ENCODE results near the gene EPS8L3. TPM values are rescaled to one million over a fixed set of nuclear protein-coding genes. Genes with fewer than 3 reads are reported as not detected.
"Not testable (repeated sequence)": the region's sequence is repeated elsewhere in the genome, so short reads cannot be mapped to it uniquely, and the experiment has no call there.

Gene EPS8L3
- total RNA-seq, 4 donors from 2014 or later: 0.19 TPM; not detected in 3

GRCh38 chr1:109802901-109803561, 39.3 kb upstream of the EPS8L3 start:
- Histone ChIP-seq H3K27me3 (no peaks in the 10 kb centered on the region), H3K27ac (peak overlapping the region in 3 of 4 donors; percentile 38 to 66 (median 42)), H3K36me3 (no peaks in the 10 kb centered on the region), H3K4me1 (peaks cover 4 to 31% (median 7%) of the 10 kb centered on the region in 3 donors), H3K4me3 (no peak overlapping the region), H3K9me3 (no peaks in the 10 kb centered on the region)
- 66 to 80% methylated on average over 1 to 5 of the region's 5 CpGs for WGBS, 2 donors
- DNase-seq: no peak
- intact Hi-C loops (cut with DNase I): no loop called here
- TF ChIP-seq CTCF (IDR thresholded peaks at IDR 0.05) (no peak), POLR2A (IDR thresholded peaks at IDR 0.05) (no peak)

GRCh38 chr1:109802136-109802900, 38.6 kb upstream of the EPS8L3 start:
- no peaks in the 10 kb centered on the region for H3K9me3 ChIP-seq
- no peak overlapping the region for H3K4me3 ChIP-seq
- H3K27me3 ChIP-seq: no peaks in the 10 kb centered on the region
- H3K4me1 ChIP-seq: peaks cover 4 to 38% (median 8%) of the 10 kb centered on the region in 3 donors
- intact Hi-C loops (cut with DNase I): no loop called here
- TF ChIP-seq POLR2A (IDR thresholded peaks at IDR 0.05) (no peak), CTCF (IDR thresholded peaks at IDR 0.05) (no peak)
- no peaks in the 10 kb centered on the region for H3K36me3 ChIP-seq
- 80% methylated on average over 6 to 11 of the region's 17 CpGs for WGBS, 2 donors
- DNase-seq: no peak
- peak overlapping the region; percentile 37 to 66 (median 40) for H3K27ac ChIP-seq

- Histone ChIP-seq H3K36me3 (no peaks in the 10 kb centered on the region), H3K9me3 (no peaks in the 10 kb centered on the region), H3K27ac (peak overlapping the region in 3 of 4 donors; percentile 37 to 66 (median 42)), H3K27me3 (no peaks in the 10 kb centered on the region), H3K4me1 (peaks cover 4 to 38% (median 13%) of the 10 kb centered on the region in 3 donors), H3K4me3 (no peak overlapping the region)
- WGBS, 2 donors: 77 to 89% methylated on average over 3 of the region's 3 CpGs
- TF ChIP-seq POLR2A (IDR thresholded peaks at IDR 0.05): no peak
- no peak for TF ChIP-seq CTCF (IDR thresholded peaks at IDR 0.05)
- no peak for DNase-seq
- intact Hi-C loops (cut with DNase I): no loop called here
These were observed 38.0 kb upstream of the EPS8L3 start for GRCh38 chr1:109801791-109802135.

DNA sequence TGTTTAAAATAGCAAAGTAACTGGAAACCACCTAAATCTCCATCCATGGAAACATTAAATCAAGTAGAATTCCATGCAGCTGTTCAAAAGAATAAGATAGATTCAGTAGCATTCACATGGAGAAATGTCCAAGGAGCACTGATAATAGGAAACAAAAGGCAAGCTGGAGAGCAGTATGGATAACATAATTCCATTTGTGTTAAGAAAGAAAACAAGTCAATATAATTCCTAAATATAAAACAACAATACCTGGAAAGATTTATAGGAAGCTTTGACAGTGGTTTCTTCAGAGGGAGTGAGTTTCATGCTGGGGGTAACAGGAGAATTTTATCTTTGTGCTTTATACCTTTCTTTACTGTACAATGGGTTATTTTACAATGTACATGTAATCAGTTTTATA, 36.6 kb upstream of the EPS8L3 start:
- H3K36me3 ChIP-seq: no peaks in the 10 kb centered on the region
- TF ChIP-seq CTCF (IDR thresholded peaks at IDR 0.05) (no peak), POLR2A (IDR thresholded peaks at IDR 0.05) (no peak)
- no peak for DNase-seq
- no peaks in the 10 kb centered on the region for H3K27me3 ChIP-seq
- intact Hi-C loops (cut with DNase I): no loop called here
- H3K9me3 ChIP-seq: no peaks in the 10 kb centered on the region
- peaks cover 0 to 39% (median 19%) of the 10 kb centered on the region in 3 donors for H3K4me1 ChIP-seq
- H3K27ac ChIP-seq: no peak overlapping the region
- no peak overlapping the region for H3K4me3 ChIP-seq

DNA sequence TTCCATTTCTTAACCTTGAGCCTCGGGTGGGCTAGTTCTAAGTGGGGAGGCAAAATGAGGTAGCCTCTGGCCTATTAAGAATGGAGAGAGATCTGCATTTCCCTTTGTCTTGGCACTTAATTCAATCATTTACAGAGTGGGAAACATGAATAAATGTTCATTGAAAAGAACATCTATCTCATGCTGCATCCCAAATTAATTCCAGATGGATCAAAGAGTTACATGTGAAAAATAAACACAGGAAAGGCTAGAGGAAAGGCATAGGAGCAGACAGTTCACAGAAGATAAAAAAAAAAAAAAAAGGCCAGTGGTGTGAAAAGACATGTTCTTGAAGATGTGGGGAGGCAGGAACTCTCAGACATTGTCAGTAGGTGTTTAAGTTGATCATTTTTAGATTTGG, 35.7 kb upstream of the EPS8L3 start:
- no peak for TF ChIP-seq POLR2A (IDR thresholded peaks at IDR 0.05)
- no peak for TF ChIP-seq CTCF (IDR thresholded peaks at IDR 0.05)
- Histone ChIP-seq H3K27ac (no peak overlapping the region), H3K4me1 (peaks cover 0 to 45% (median 21%) of the 10 kb centered on the region in 3 donors), H3K4me3 (no peak overlapping the region), H3K36me3 (no peaks in the 10 kb centered on the region), H3K9me3 (no peaks in the 10 kb centered on the region), H3K27me3 (no peaks in the 10 kb centered on the region)
- no peak for DNase-seq
- WGBS, 2 donors: 29 to 42% methylated on average over 1 of the region's 1 CpG
- intact Hi-C loops (cut with DNase I): no loop called here

DNA sequence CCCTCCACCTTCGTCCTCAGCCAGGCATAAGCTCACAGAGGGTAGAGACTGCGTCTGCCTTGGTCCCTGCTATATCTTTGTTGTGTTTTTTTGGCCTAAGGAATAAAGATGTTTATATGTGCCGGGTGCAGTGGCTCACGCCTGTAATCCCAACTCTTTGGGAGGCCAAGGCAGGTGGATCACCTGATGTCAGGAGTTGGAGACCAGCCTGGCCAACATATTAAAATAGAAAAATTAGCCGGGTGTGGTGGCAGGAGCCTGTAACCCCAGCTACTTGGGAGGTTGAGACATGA, 33.5 kb upstream of the EPS8L3 start:
- DNase-seq; H3K27me3 ChIP-seq; intact Hi-C loops (cut with DNase I); H3K36me3 ChIP-seq; H3K9me3 ChIP-seq; H3K4me3 ChIP-seq: not testable (repeated sequence)
- WGBS, 2 donors: 75 to 84% methylated on average over 3 to 5 of the region's 5 CpGs
- H3K27ac ChIP-seq: peak overlapping the region in 3 of 4 donors; percentile 8 to 61 (median 41)
- H3K4me1 ChIP-seq: peaks cover 17 to 47% (median 36%) of the 10 kb centered on the region in 3 donors

Data from esophagus squamous epithelium (tissue), 5 donors.